K562 (cell line): ENCODE measurements around the gene TNFSF9. TPM values are rescaled to one million over a fixed set of nuclear protein-coding genes. Genes with fewer than 3 reads are reported as not detected.
A peak's percentile ranks its signal among the peaks of the same experiment; 100 is the strongest.

Source experiments
- ARID2 ChIP-seq: fragments of 450-650 bp; IDR thresholded peaks from 2 replicates; pipeline ENCODE4 v1.6.1; 2017; ENCODE audit warnings: antibody characterized with exemption, mild to moderate bottlenecking
- ATF6 ChIP-seq: sonication (generic); formaldehyde crosslinking; IDR thresholded peaks from 2 replicates; pipeline ENCODE4 v1.4.0; 2020; ENCODE audit warnings: mild to moderate bottlenecking, missing genetic modification reagents
- BCLAF1 ChIP-seq, 2 experiments: fragments of 450-650 bp in 1 of 2; IDR thresholded peaks; 2 replicates each; pipeline ENCODE4 v1.6.1; 2011 to 2017; ENCODE audit warnings: low read depth in 2 of 2, antibody characterized with exemption in 1 of 2, borderline replicate concordance in 1 of 2, low read length in 1 of 2, mild to moderate bottlenecking in 1 of 2, mixed read lengths in 1 of 2; ENCODE audit not compliant: control insufficient read depth in 1 of 2
- BRD4 ChIP-seq: fragments of 200-600 bp; sonication (generic); IDR thresholded peaks from 2 replicates; pipeline ENCODE4 v1.6.1; 2017; ENCODE audit warnings: inconsistent platforms
- CHD4 ChIP-seq: fragments of 200-600 bp; sonication (generic); IDR thresholded peaks from 3 replicates; pipeline ENCODE4 v1.6.1; 2012; ENCODE audit warnings: low read depth, mild to moderate bottlenecking, mixed read lengths, low read length, inconsistent platforms; ENCODE audit not compliant: insufficient read depth, insufficient replicate concordance, poor library complexity, severe bottlenecking
- E2F3 ChIP-seq: fragments of 250-450 bp; sonication (Bioruptor Pico); IDR thresholded peaks from 2 replicates; pipeline ENCODE4 v1.4.0; 2020; ENCODE audit warnings: mild to moderate bottlenecking
- E2F5 ChIP-seq: sonication (generic); formaldehyde crosslinking; IDR thresholded peaks from 2 replicates; pipeline ENCODE4 v1.8.0; 2022; ENCODE audit warnings: mild to moderate bottlenecking, missing genetic modification reagents
- ERF ChIP-seq: fragments of 450-650 bp; formaldehyde crosslinking; IDR thresholded peaks from 2 replicates; pipeline ENCODE4 v1.4.0; 2020; ENCODE audit warnings: mild to moderate bottlenecking, mixed read lengths
- FOXM1 ChIP-seq, 2 experiments: fragments of 450-650 bp in 1 of 2; sonication (generic) in 1 of 2; formaldehyde crosslinking in 1 of 2; IDR thresholded peaks; 2 replicates each; pipeline versions ENCODE4 v1.6.1 to v1.9.0; 2017 to 2022; ENCODE audit warnings: low read depth in 2 of 2, mild to moderate bottlenecking in 2 of 2, missing genetic modification reagents in 1 of 2, moderate library complexity in 1 of 2
- GTF2A2 ChIP-seq: IDR thresholded peaks from 2 replicates; pipeline ENCODE4 v1.6.1; 2016; ENCODE audit warnings: mild to moderate bottlenecking, missing genetic modification characterization, missing compliant biosample characterization
- KHSRP ChIP-seq: fragments of 450-650 bp; IDR thresholded peaks from 2 replicates; pipeline ENCODE4 v1.6.1; 2017
- MIER1 ChIP-seq: fragments of 450-650 bp; IDR thresholded peaks from 2 replicates; pipeline ENCODE4 v1.6.1; 2016; ENCODE audit warnings: antibody characterized with exemption, mild to moderate bottlenecking, low read depth
- RBM15 ChIP-seq: fragments of 200-400 bp; formaldehyde crosslinking; IDR thresholded peaks from 2 replicates; pipeline ENCODE4 v1.6.1; 2018; ENCODE audit warnings: mild to moderate bottlenecking, low read length, moderate library complexity; ENCODE audit not compliant: insufficient read depth
- ZKSCAN3 ChIP-seq: fragments of 250-450 bp; sonication (Bioruptor Pico); IDR thresholded peaks from 2 replicates; pipeline ENCODE4 v1.4.0; 2020
- ZNF134 ChIP-seq: fragments of 250-450 bp; sonication (Bioruptor Pico); conservative IDR thresholded peaks from 2 replicates; pipeline ENCODE4 v1.4.0; 2020
- ZNF174 ChIP-seq: fragments of 250-450 bp; sonication (Bioruptor Pico); IDR thresholded peaks from 2 replicates; pipeline ENCODE4 v1.4.0; 2020; ENCODE audit warnings: mild to moderate bottlenecking
- ZNF263 ChIP-seq: sonication (generic); formaldehyde crosslinking; IDR thresholded peaks from 2 replicates; pipeline ENCODE4 v1.8.0; 2022; ENCODE audit warnings: mild to moderate bottlenecking, missing genetic modification reagents, borderline replicate concordance
- ZNF609 ChIP-seq: sonication (generic); formaldehyde crosslinking; IDR thresholded peaks from 2 replicates; pipeline ENCODE4 v1.8.1; 2023; ENCODE audit warnings: missing genetic modification reagents, mild to moderate bottlenecking, borderline replicate concordance
- polyA plus RNA-seq, 8 experiments: library from polyadenylated mRNA; depleted of rRNA in 4 of 8; stranded (reverse) in 5 of 8; unstranded in 3 of 8; fragments of >200 nt; fragmentation: Nextera tagmentation in 2 of 8; fragmentation: Illumina TruSeq in 1 of 8; extraction: Ambion mirVana in 2 of 8; extraction: Trizol in 1 of 8; gene quantifications; 2 replicates each; pipeline versions ENCODE4 v1.2.1 to v1.2.3, GENCODE V29; 2011 to 2014; ENCODE audit warnings: inconsistent platforms in 1 of 8, missing spikeins in 1 of 8
- total RNA-seq, 7 experiments: library from RNA; depleted of rRNA in 6 of 7; stranded (reverse); fragments of >200 nt in 6 of 7; fragmentation: Illumina TruSeq in 2 of 7; extraction: Trizol in 2 of 7; gene quantifications; 2 replicates each; pipeline versions ENCODE4 v1.2.1 to v1.2.3, GENCODE V29; 2011 to 2021; ENCODE audit warnings: low replicate concordance in 1 of 7

Gene TNFSF9
- total and polyA plus RNA-seq, 9 of the 15 experiments (the other 6 are each of a cell fraction or from before 2014, with no cell fraction given), result 1.4 to 17.9 (median 6.5) TPM

GRCh38 chr19:6564393-6564792 lies 33.6 kb downstream of the TNFSF9 start (continued):
- TF ChIP-seq ERF (CRISPR knock-in tag) (no peak), FOXM1 (IDR thresholded peaks at IDR 0.05; ENCODE audit: low read depth) (no peak), FOXM1 (CRISPR knock-in tag; IDR thresholded peaks at IDR 0.05; ENCODE audit: low read depth) (no peak), BCLAF1 (IDR thresholded peaks at IDR 0.05; ENCODE audit: borderline replicate concordance in 1 of 2, control insufficient read depth in 1 of 2, low read depth in 2 of 2, low read length in 1 of 2) (no peak), ZNF263 (CRISPR knock-in tag) (no peak), ZNF174 (CRISPR knock-in tag) (no peak), RBM15 (no peak), KHSRP (no peak), E2F5 (CRISPR knock-in tag) (no peak), GTF2A2 (tag) (no peak), BRD4 (no peak), ZKSCAN3 (CRISPR knock-in tag) (no peak), ATF6 (CRISPR knock-in tag) (no peak), MIER1 (peak; percentile 94), E2F3 (CRISPR knock-in tag) (no peak), ZNF134 (CRISPR knock-in tag) (no peak), ARID2 (no peak), ZNF609 (CRISPR knock-in tag) (no peak), CHD4 (no peak)
